H1 (cell line): Measurements from ENCODE around the gene TMEM181.

Source experiments
- CBX8 ChIP-seq: fragments of 300-800, 300-1000 bp; sonication (generic); IDR thresholded peaks from 2 replicates; pipeline ENCODE4 v1.7.1; 2016; ENCODE audit warnings: low read depth, low read length, borderline replicate concordance
- CREB1 ChIP-seq: IDR thresholded peaks from 2 replicates; pipeline ENCODE4 v1.6.1; 2012; ENCODE audit warnings: inconsistent platforms
- JUN ChIP-seq: IDR thresholded peaks from 2 replicates; pipeline ENCODE4 v1.6.1; 2011; ENCODE audit warnings: low read depth, mild to moderate bottlenecking, improper control_type of control experiment, low read length
- JUND ChIP-seq: IDR thresholded peaks from 2 replicates; pipeline ENCODE4 v1.6.1; 2011; ENCODE audit warnings: mild to moderate bottlenecking, improper control_type of control experiment, low read length
- KDM1A ChIP-seq: fragments of 200-600, 300-600 bp; sonication (generic); IDR thresholded peaks from 2 replicates; pipeline ENCODE4 v1.7.1; 2016; ENCODE audit warnings: mild to moderate bottlenecking, low read length, borderline replicate concordance
- POLR2A ChIP-seq, 2 experiments: IDR thresholded peaks; 1 replicate in 1 of 2; 2 replicates in 1 of 2; pipeline ENCODE4 v1.6.1; 2011; ENCODE audit warnings: low read depth in 2 of 2, low read length in 2 of 2, mild to moderate bottlenecking in 2 of 2; ENCODE audit errors: control extremely low read depth in 1 of 2
- RFX5 ChIP-seq: IDR thresholded peaks from 2 replicates; pipeline ENCODE4 v1.6.1; 2011; ENCODE audit warnings: low read depth, low read length, improper control_type of control experiment, borderline replicate concordance
- RXRA ChIP-seq: IDR thresholded peaks from 2 replicates; pipeline ENCODE4 v1.6.1; 2011; ENCODE audit warnings: low read depth, mild to moderate bottlenecking, low read length, moderate library complexity; ENCODE audit not compliant: insufficient read depth
- SIN3A ChIP-seq, 2 experiments: IDR thresholded peaks in 1 of 2; conservative IDR thresholded peaks in 1 of 2; 2 replicates each; pipeline ENCODE4 v1.6.1; 2011 to 2012; ENCODE audit warnings: low read length in 2 of 2, improper control_type of control experiment in 1 of 2, low read depth in 1 of 2, mild to moderate bottlenecking in 1 of 2
- TAF1 ChIP-seq: IDR thresholded peaks from 2 replicates; pipeline ENCODE4 v1.6.1; 2011; ENCODE audit warnings: mild to moderate bottlenecking, low read depth, low read length
- USF2 ChIP-seq: IDR thresholded peaks from 2 replicates; pipeline ENCODE4 v1.6.1; 2011; ENCODE audit warnings: low read length, improper control_type of control experiment
- TF ChIP-seq, protein P1 (sequence below), 3 experiments: IDR thresholded peaks; 1 replicate in 2 of 3; 2 replicates in 1 of 3; pipeline versions ENCODE4 v1.5.1 to v1.6.1; 2011; ENCODE audit warnings: low read length in 3 of 3, mild to moderate bottlenecking in 3 of 3, inconsistent platforms in 2 of 3, low read depth in 1 of 3, moderate library complexity in 1 of 3; ENCODE audit not compliant: insufficient read depth in 1 of 3; ENCODE audit errors: control extremely low read depth in 1 of 3

DNA sequence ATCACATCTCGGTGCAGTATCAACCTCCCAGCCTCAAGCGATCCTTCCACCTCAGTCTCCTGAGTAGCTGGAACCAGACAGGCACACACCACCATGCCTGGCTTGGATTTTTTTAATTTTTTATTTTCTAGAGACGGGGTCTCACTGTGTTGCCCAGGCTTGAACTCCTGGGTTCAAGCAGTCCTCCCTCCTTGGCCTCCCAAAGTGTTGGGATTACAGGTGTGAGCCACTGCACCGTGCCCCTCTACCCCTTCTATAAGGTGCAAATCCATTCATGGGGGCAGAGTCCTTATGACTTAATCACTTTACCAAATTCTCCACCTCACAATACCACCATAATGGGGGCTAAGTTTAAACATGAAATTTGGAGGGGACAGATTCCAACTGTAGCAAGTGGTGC is 37.7 kb downstream of the TMEM181 start:
- TF ChIP-seq TAF1, result no peak
- no peak for TF ChIP-seq JUND
- TF ChIP-seq RFX5, result no peak
- TF ChIP-seq CBX8, result no peak
- no peak for TF ChIP-seq RXRA
- TF ChIP-seq, protein P1, sequence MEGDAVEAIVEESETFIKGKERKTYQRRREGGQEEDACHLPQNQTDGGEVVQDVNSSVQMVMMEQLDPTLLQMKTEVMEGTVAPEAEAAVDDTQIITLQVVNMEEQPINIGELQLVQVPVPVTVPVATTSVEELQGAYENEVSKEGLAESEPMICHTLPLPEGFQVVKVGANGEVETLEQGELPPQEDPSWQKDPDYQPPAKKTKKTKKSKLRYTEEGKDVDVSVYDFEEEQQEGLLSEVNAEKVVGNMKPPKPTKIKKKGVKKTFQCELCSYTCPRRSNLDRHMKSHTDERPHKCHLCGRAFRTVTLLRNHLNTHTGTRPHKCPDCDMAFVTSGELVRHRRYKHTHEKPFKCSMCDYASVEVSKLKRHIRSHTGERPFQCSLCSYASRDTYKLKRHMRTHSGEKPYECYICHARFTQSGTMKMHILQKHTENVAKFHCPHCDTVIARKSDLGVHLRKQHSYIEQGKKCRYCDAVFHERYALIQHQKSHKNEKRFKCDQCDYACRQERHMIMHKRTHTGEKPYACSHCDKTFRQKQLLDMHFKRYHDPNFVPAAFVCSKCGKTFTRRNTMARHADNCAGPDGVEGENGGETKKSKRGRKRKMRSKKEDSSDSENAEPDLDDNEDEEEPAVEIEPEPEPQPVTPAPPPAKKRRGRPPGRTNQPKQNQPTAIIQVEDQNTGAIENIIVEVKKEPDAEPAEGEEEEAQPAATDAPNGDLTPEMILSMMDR (IDR thresholded peaks at IDR 0.05; ENCODE audit: control extremely low read depth in 1 of 3, insufficient read depth in 1 of 3, low read depth in 1 of 3, low read length in 3 of 3), result no peak
- TF ChIP-seq USF2, result no peak
- TF ChIP-seq POLR2A (IDR thresholded peaks at IDR 0.05; ENCODE audit: control extremely low read depth in 1 of 2, low read depth in 2 of 2, low read length in 2 of 2), result no peak
- TF ChIP-seq CREB1, result no peak
- TF ChIP-seq KDM1A, result no peak
- no peak for TF ChIP-seq JUN
- TF ChIP-seq SIN3A (conservative IDR thresholded peaks at IDR 0.05 in 1 of 2, IDR thresholded peaks at IDR 0.05 in 1 of 2; ENCODE audit: low read depth in 1 of 2, low read length in 2 of 2), result no peak
